Stimulated activated CD4-positive, alpha-beta T cell treated with anti-CD3 and anti-CD28 coated beads, TNF-alpha, amount 100 ng/mL, for 24 hours (primary cell): ENCODE data around the gene RLBP1.

ENCODE experiments used
- DNase-seq, 3 experiments: peaks; one replicate each; pipeline ENCODE4 v3.0.0-alpha.2; 2020; ENCODE audit warnings: low read depth in 3 of 3

RLBP1 gene

GRCh38 chr15:89178307-89178977, 42.9 kb downstream of the RLBP1 start:
- no peak for DNase-seq

GRCh38 chr15:89177633-89178306, 43.6 kb downstream of the RLBP1 start:
- peak; percentile 43 to 54 (median 51) for DNase-seq

- DNase-seq: no peak
Measured at GRCh38 chr15:89177116-89177515, 44.3 kb downstream of the RLBP1 start.

- DNase-seq: no peak
Measured at GRCh38 chr15:89175617-89176191, 45.7 kb downstream of the RLBP1 start.

GRCh38 chr15:89174476-89174875, 46.9 kb downstream of the RLBP1 start:
- DNase-seq: no peak

GRCh38 chr15:89172921-89173320, 48.5 kb downstream of the RLBP1 start:
- DNase-seq: no peak

GRCh38 chr15:89171136-89172072, 50.0 kb downstream of the RLBP1 start:
- peak in 1 of 3 experiments; percentile 12 for DNase-seq

- no peak for DNase-seq
Measured at GRCh38 chr15:89170364-89170763, 51.0 kb downstream of the RLBP1 start.

- no peak for DNase-seq
Measured at GRCh38 chr15:89168316-89168833, 53.0 kb downstream of the RLBP1 start.

- peak; percentile 55 to 73 (median 63) for DNase-seq
Measured at GRCh38 chr15:89167267-89168176, 53.9 kb downstream of the RLBP1 start.

- DNase-seq: no peak
Measured at GRCh38 chr15:89165677-89166076, 55.7 kb downstream of the RLBP1 start.

- DNase-seq: no peak
Measured at GRCh38 chr15:89164712-89165211, 56.6 kb downstream of the RLBP1 start.

GRCh38 chr15:89163271-89164055, 57.9 kb downstream of the RLBP1 start:
- no peak for DNase-seq

GRCh38 chr15:89161666-89162065, 59.7 kb downstream of the RLBP1 start:
- no peak for DNase-seq
